Dendritic cell treated with granulocyte-macrophage colony-stimulating factor and Interleukin-4, amounts not matched to agents 40 ng/mL and 50 ng/mL, for 4 days (primary cell): ENCODE data around the gene OR9Q1.

ENCODE experiments used
- H3K27ac Mint-ChIP-seq: one replicate; pipeline ENCODE4 v1.8.0; 2022; ENCODE audit warnings: mild to moderate bottlenecking, mixed read lengths
- H3K27me3 Mint-ChIP-seq: one replicate; pipeline ENCODE4 v1.8.0; 2022; ENCODE audit warnings: mild to moderate bottlenecking, mixed read lengths
- H3K36me3 Mint-ChIP-seq: one replicate; pipeline ENCODE4 v1.8.0; 2022; ENCODE audit warnings: low read depth, mixed read lengths
- H3K4me1 Mint-ChIP-seq: one replicate; pipeline ENCODE4 v1.8.0; 2022; ENCODE audit warnings: low read depth, mixed read lengths
- H3K4me3 Mint-ChIP-seq: one replicate; pipeline ENCODE4 v1.8.0; 2022; ENCODE audit warnings: mild to moderate bottlenecking, moderate library complexity, mixed read lengths
- H3K9me3 Mint-ChIP-seq: one replicate; pipeline ENCODE4 v1.8.0; 2022; ENCODE audit warnings: mixed read lengths
- intact Hi-C: fragments of 100-400 bp; cut with micrococcal nuclease; formaldehyde crosslinking; loops from one replicate; pipeline ENCODE4 v1.15.0; 2022

The OR9Q1 gene

GRCh38 chr11:58058276-58059006 is 34.8 kb downstream of the OR9Q1 start:
- Mint-ChIP-seq H3K4me1 (no peaks in the 10 kb centered on the region), H3K4me3 (no peak overlapping the region), H3K9me3 (no peaks in the 10 kb centered on the region), H3K27me3 (no peaks in the 10 kb centered on the region), H3K36me3 (no peaks in the 10 kb centered on the region), H3K27ac (no peak overlapping the region)
- intact Hi-C loops: no loop called here

GRCh38 chr11:58059007-58059350 is 35.3 kb downstream of the OR9Q1 start:
- H3K36me3 Mint-ChIP-seq: no peaks in the 10 kb centered on the region
- H3K4me3 Mint-ChIP-seq: no peak overlapping the region
- H3K9me3 Mint-ChIP-seq: no peaks in the 10 kb centered on the region
- no peak overlapping the region for H3K27ac Mint-ChIP-seq
- H3K4me1 Mint-ChIP-seq: no peaks in the 10 kb centered on the region
- intact Hi-C loops: no loop called here
- H3K27me3 Mint-ChIP-seq: no peaks in the 10 kb centered on the region

GRCh38 chr11:58060535-58060934 is 36.9 kb downstream of the OR9Q1 start:
- intact Hi-C loops: no loop called here
- Mint-ChIP-seq H3K9me3 (no peaks in the 10 kb centered on the region), H3K4me3 (no peak overlapping the region)

GRCh38 chr11:58060939-58061672 is 37.4 kb downstream of the OR9Q1 start:
- intact Hi-C loops: no loop called here
- H3K9me3 Mint-ChIP-seq: no peaks in the 10 kb centered on the region
- H3K27me3 Mint-ChIP-seq: no peaks in the 10 kb centered on the region
- H3K4me1 Mint-ChIP-seq: no peaks in the 10 kb centered on the region
- H3K27ac Mint-ChIP-seq: no peak overlapping the region
- H3K36me3 Mint-ChIP-seq: no peaks in the 10 kb centered on the region
- no peak overlapping the region for H3K4me3 Mint-ChIP-seq

More at GRCh38 chr11:58060535-58060934, 36.9 kb downstream of the OR9Q1 start:
- Mint-ChIP-seq H3K27me3 (no peaks in the 10 kb centered on the region), H3K36me3 (no peaks in the 10 kb centered on the region), H3K27ac (no peak overlapping the region), H3K4me1 (no peaks in the 10 kb centered on the region)

GRCh38 chr11:58061813-58062212 is 38.1 kb downstream of the OR9Q1 start:
- Mint-ChIP-seq H3K27me3 (no peaks in the 10 kb centered on the region), H3K27ac (no peak overlapping the region)
- intact Hi-C loops: no loop called here

GRCh38 chr11:58067685-58068084 is 44.0 kb downstream of the OR9Q1 start:
- H3K36me3 Mint-ChIP-seq: no peaks in the 10 kb centered on the region
- H3K4me3 Mint-ChIP-seq: no peak overlapping the region
- no peaks in the 10 kb centered on the region for H3K4me1 Mint-ChIP-seq
- no peaks in the 10 kb centered on the region for H3K27me3 Mint-ChIP-seq
- H3K9me3 Mint-ChIP-seq: no peaks in the 10 kb centered on the region
- H3K27ac Mint-ChIP-seq: no peak overlapping the region
- intact Hi-C loops: no loop called here

More at GRCh38 chr11:58061813-58062212, 38.1 kb downstream of the OR9Q1 start:
- Mint-ChIP-seq H3K4me3 (no peak overlapping the region), H3K4me1 (no peaks in the 10 kb centered on the region), H3K36me3 (no peaks in the 10 kb centered on the region), H3K9me3 (no peaks in the 10 kb centered on the region)

- H3K27ac Mint-ChIP-seq: no peak overlapping the region
- H3K4me3 Mint-ChIP-seq: no peak overlapping the region
- no peaks in the 10 kb centered on the region for H3K9me3 Mint-ChIP-seq
- H3K36me3 Mint-ChIP-seq: no peaks in the 10 kb centered on the region
- no peaks in the 10 kb centered on the region for H3K4me1 Mint-ChIP-seq
- intact Hi-C loops: no loop called here
- H3K27me3 Mint-ChIP-seq: no peaks in the 10 kb centered on the region
These were observed 45.0 kb downstream of the OR9Q1 start for GRCh38 chr11:58068655-58069054.

GRCh38 chr11:58070585-58070984 is 46.9 kb downstream of the OR9Q1 start:
- no peaks in the 10 kb centered on the region for H3K9me3 Mint-ChIP-seq
- H3K36me3 Mint-ChIP-seq: no peaks in the 10 kb centered on the region
- intact Hi-C loops: no loop called here
- H3K27me3 Mint-ChIP-seq: no peaks in the 10 kb centered on the region
- H3K4me1 Mint-ChIP-seq: no peaks in the 10 kb centered on the region
- H3K27ac Mint-ChIP-seq: no peak overlapping the region
- H3K4me3 Mint-ChIP-seq: no peak overlapping the region

GRCh38 chr11:58075781-58076180 is 52.1 kb downstream of the OR9Q1 start:
- H3K36me3 Mint-ChIP-seq: no peaks in the 10 kb centered on the region
- H3K4me3 Mint-ChIP-seq: no peak overlapping the region
- no peaks in the 10 kb centered on the region for H3K4me1 Mint-ChIP-seq
- no peak overlapping the region for H3K27ac Mint-ChIP-seq
- H3K27me3 Mint-ChIP-seq: no peaks in the 10 kb centered on the region
- no peaks in the 10 kb centered on the region for H3K9me3 Mint-ChIP-seq
- intact Hi-C loops: no loop called here

GRCh38 chr11:58086528-58086927 is 62.8 kb downstream of the OR9Q1 start:
- no peak overlapping the region for H3K4me3 Mint-ChIP-seq
- H3K27me3 Mint-ChIP-seq: no peaks in the 10 kb centered on the region
- no peak overlapping the region for H3K27ac Mint-ChIP-seq
- peaks cover 10% of the 10 kb centered on the region for H3K9me3 Mint-ChIP-seq
- H3K36me3 Mint-ChIP-seq: no peaks in the 10 kb centered on the region
- no peaks in the 10 kb centered on the region for H3K4me1 Mint-ChIP-seq
- intact Hi-C loops: no loop called here

- H3K27ac Mint-ChIP-seq: no peak overlapping the region
- no peaks in the 10 kb centered on the region for H3K4me1 Mint-ChIP-seq
- peaks cover 7% of the 10 kb centered on the region for H3K9me3 Mint-ChIP-seq
- intact Hi-C loops: no loop called here
- H3K27me3 Mint-ChIP-seq: no peaks in the 10 kb centered on the region
- H3K4me3 Mint-ChIP-seq: no peak overlapping the region
- no peaks in the 10 kb centered on the region for H3K36me3 Mint-ChIP-seq
These were observed 73.8 kb downstream of the OR9Q1 start for GRCh38 chr11:58097437-58097836.

GRCh38 chr11:58121096-58121495 is 97.4 kb downstream of the OR9Q1 start:
- H3K4me3 Mint-ChIP-seq: no peak overlapping the region

GRCh38 chr11:58125469-58125868 is 101.8 kb downstream of the OR9Q1 start, which contains the start of gene OR9I1:
TSS of gene OR9I1 (minus strand) at chr11:58125530. CDS start at chr11:58119444, 6,086 bp downstream.
- no peaks in the 10 kb centered on the region for H3K4me1 Mint-ChIP-seq
- intact Hi-C loops: no loop called here
- H3K27ac Mint-ChIP-seq: no peak within 1 kb of the TSS
- no peak within 1 kb of the TSS for H3K4me3 Mint-ChIP-seq
- H3K9me3 Mint-ChIP-seq: no peaks in the 10 kb centered on the region
- H3K27me3 Mint-ChIP-seq: no peaks in the 10 kb centered on the region
- no peaks in the 10 kb centered on the region for H3K36me3 Mint-ChIP-seq

More at GRCh38 chr11:58121096-58121495, 97.4 kb downstream of the OR9Q1 start:
- Mint-ChIP-seq H3K9me3 (no peaks in the 10 kb centered on the region), H3K27ac (no peak overlapping the region), H3K27me3 (no peaks in the 10 kb centered on the region), H3K4me1 (no peaks in the 10 kb centered on the region), H3K36me3 (no peaks in the 10 kb centered on the region)
- intact Hi-C loops: no loop called here

GRCh38 chr11:58127350-58127749 is 103.7 kb downstream of the OR9Q1 start:
- Mint-ChIP-seq H3K27ac (no peak overlapping the region), H3K27me3 (no peaks in the 10 kb centered on the region), H3K9me3 (no peaks in the 10 kb centered on the region), H3K4me3 (no peak overlapping the region), H3K4me1 (no peaks in the 10 kb centered on the region), H3K36me3 (no peaks in the 10 kb centered on the region)
- intact Hi-C loops: no loop called here
